ENCODE measurements around the gene MCU.

MCU gene

DNA sequence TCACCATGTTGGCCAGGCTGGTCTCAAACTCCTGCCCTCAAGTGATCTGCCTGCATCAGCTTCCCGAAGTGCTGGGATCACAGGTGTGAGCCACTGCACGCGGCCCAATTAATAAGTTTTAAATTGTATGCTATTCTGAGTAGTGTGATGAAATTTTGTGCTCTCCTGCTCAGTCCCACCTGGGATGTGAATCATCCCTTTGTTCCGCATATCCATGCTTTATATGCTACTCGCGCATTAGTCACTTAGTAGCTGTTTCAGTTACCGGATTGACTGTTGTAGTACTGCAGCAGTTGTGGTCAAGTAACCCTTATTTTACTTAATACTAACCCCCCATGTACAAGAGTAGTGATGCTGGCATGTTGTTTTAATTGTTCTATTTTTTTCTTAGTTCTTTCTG, 154.3 kb downstream of the MCU start:
- peak; percentile 15 to 16 for DNase-seq (ENCODE audit: low read depth in 2 of 2)

DNA sequence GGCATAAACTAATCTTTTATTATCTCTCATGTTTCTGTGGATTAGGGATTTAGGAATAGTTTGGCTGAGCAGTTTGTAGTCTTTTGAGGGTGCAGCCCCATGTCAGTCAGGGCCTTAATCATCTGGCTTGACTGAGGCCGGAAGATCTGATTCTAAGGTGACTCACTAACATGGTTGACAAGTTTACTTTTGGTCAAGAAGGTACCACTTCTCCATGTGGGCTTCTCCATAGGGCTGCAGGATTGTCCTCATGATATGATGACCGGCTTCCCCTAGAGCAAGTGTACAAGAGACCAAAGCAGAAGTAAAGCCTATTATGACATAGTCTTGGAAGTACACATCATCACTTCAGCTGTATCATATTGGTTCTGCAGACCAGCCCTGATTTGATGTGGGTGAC, 155.7 kb downstream of the MCU start:
- DNase-seq (ENCODE audit: low read depth in 2 of 2), result no peak

DNA sequence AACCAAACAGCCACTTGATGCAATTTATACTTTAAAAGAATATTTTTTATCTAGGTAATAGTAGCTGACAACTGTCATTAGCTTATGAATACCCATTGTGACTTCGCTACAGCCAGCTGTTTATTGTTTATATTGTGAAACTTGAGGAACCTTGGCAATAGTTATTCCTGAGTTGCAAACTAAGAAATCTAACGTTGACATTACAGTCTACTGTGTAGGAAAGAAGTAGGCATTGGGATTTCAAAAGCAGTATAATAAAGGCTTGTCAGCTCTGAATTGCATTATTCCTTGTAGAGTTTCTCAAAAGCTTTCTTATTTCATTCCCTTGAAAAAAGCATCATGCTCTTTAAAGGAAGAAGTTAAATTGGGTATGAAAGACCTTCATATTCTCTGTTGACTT, 158.9 kb downstream of the MCU start:
- no peak for DNase-seq (ENCODE audit: low read depth in 2 of 2)

DNA sequence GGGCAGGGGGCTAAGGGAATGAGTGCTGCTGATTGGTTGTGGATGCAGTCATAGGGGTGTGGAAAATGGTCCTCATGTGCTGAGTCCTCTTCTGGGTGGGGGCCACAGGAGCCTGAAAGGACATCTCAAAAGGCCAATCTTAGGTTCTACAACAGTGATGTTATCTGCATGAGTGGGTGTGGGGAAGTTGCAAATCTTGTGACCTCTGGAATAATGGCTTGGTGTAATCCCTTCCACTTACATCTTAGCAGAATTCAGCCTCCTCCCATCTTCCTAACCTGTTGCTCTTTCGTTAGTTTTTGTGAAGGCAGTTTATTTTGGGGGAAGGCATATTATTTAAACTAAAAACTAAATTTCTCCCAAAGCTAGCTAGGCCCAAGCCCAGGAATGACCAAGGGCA, 159.6 kb downstream of the MCU start:
- DNase-seq (ENCODE audit: low read depth in 2 of 2), result no peak

DNA sequence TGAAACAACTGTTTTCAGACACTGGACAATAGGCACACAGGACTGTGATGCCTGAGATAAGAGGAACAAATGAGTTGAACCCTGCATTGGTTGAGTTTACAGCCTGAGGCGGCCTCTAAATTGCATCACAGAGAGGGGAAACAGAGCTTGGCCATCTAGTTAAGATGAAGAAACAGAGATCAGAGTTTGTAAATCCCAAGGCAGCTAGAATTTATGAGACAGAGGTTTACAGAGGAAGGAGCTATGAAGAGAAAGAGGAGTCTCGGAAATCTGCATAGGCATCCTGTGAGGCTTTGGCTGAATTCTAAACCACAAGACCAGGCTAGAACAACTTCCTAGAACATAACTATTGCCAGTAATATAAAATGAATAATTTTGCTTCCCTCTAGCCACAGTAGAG, 160.6 kb downstream of the MCU start:
- no peak for DNase-seq (ENCODE audit: low read depth in 2 of 2)

DNA sequence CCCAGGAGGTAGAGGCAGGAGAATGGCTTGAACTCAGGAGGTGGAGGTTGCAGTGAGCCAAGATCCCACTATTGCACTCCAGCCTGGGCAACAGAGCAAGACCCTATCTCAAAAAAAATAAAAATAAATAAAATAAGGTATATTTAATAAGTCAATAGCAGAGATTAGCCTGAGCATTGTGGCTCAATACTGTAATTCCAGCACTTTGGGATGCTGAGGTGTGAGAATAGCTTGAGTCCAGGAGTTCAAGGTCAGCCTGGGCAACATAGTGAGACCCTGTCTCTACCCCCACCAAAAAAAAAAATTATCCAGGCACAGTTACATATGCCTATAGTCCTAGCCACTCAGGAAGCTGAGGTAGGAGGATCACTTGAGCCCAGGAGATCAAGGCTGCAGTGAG, 163.2 kb downstream of the MCU start:
- no peak for DNase-seq (ENCODE audit: low read depth in 2 of 2)

DNA sequence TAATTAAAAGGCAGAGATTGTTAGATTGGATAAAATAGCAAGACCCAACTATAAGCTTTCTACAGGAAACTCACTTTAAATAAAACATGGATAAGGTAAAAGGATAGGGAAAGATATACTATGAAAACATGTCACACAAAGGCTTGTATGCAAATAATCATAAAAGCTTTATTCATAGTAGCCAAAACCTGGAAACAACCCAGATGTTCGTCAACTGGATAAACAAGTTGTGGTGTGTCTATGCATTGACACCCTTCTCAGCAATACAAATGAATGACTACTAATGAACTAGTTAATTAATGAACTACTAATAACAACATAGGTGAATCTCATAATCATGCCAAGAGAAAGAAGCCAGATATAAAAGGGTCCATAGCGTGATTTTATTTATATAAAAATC, 163.8 kb downstream of the MCU start:
- DNase-seq (ENCODE audit: low read depth in 2 of 2), result no peak

DNA sequence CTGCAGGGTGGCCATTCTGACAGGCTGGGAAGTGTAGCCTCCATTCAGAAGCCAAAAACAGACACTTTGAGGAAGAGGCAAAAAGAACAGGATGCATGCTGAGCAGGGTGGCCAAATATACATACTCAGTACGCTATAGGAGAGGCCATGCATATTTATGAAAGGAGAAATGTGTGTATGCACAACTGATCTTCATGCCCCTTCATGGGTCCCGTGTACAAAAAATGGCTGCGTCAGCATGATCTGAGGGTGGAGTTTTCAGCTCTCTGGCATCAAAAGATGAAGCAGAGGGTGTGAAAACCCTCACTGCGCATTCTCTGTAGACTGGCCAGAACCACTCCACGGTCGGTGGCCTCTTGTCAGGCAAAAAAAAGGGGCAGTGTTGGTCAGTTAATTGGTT, 166.1 kb downstream of the MCU start:
- DNase-seq (ENCODE audit: low read depth in 2 of 2), result no peak

DNA sequence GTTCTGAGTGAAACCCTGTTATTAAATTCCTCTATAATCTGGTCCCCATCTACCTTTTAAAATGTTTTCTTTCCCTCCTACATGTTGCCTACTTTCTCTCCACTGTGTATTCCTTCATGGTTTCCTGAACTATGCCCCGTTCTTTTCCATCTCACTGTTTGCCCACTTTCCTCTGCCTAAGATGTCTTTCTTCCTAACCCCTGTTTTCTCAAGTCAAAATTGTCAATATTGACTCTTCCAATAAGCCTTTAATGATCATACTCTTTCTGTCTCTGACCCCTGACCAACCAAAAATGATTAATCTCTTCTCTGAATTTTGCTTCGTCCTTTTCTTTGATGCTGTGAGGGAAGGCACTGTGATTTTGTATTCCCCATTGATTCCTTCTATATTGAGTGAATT, 171.0 kb downstream of the MCU start:
- DNase-seq (ENCODE audit: low read depth in 2 of 2), result no peak

DNA sequence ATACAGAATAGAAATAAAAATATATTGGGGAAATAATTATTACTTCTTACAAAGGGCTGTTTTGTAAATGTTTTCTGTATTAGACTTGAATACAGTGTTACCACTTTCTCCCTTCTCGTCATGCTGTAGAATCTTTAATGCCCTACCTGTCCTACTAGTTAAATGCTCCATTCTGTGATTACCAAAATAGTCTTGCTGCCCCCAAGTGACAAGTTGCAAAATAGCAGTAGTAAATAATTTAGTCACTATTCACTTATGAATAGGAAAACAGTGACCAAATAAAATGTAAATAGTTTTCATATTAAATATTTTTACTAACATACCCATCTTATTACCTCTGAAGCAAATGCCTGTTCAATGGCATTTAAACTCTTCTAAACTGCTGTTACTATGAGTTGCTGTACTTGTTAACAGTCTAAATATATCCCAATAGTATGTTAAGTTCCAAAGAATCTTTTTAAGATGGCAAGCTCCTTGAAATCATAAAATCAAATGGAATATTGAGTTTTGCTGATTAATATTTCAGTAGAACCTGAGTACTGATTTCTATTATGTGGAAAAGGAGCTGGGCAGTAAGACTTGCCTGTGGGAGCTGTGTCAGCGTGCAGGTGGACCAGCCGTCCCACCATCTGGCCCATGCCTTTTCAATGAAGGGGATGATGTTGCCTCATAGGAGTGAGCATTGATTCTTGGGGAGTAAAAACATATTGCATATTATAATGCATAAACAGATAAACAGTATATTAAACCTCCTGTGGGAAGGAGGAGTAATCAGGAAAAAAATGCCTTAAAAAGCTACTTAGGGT, 183.5 kb downstream of the MCU start:
- DNase-seq (ENCODE audit: low read depth in 2 of 2), result peak; percentile 13 to 14

DNA sequence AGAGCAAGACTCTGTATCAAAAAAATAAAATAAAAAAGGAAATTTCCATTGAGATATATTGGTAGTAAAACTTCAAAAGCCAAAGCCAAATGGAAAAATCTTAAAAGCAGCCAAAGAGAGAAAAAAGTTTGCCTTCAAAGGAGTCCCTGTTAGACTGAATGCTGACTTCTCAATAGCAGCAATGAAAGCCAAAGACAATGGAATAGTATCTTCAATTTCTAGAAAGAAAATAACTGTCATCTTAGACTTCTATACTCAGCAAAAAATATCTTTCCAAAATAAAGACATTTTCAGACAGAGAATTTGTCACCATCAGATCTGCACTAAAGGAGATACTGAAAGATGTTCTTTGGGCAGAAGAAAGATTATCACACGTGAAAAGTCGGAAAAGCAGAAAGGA, 187.3 kb downstream of the MCU start:
- no peak for DNase-seq (ENCODE audit: low read depth in 2 of 2)

DNA sequence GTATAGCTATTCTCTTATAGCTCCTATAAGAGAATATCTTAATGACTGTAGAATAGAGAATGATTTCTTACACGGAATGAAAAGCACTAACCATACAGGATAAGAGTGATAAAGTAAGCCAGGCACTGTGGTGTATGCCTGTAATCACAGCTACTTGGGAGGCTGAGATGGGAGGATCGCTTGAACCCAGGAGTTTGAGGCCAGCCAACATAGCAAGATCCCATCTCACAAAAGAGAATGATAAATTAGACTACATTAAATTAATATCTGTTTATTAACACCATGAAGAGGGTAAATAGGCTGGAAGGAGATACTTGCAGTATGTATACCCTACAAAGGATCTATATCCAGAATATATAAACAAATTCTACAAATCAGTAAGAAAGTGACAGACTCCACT, 189.3 kb downstream of the MCU start:
- DNase-seq (ENCODE audit: low read depth in 2 of 2), result no peak

DNA sequence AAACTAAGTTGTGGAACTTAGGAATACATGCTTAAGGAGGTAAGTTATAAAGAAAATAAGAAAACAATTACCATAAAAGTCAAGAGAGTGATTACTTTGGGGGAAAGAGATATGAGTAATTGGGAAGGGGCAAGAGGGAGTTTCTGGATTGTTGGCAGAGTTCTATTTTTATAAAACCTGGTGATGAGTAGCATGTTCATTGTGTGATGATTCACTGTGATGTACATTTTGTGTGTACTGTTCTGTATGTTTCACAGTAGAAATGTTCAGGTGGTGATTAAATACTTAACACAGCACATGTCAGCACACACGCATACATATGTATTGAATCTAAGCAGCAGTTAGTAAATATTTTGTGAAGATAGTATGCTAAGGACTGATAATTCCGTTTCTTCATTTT, 191.9 kb downstream of the MCU start:
- no peak for DNase-seq (ENCODE audit: low read depth in 2 of 2)

DNA sequence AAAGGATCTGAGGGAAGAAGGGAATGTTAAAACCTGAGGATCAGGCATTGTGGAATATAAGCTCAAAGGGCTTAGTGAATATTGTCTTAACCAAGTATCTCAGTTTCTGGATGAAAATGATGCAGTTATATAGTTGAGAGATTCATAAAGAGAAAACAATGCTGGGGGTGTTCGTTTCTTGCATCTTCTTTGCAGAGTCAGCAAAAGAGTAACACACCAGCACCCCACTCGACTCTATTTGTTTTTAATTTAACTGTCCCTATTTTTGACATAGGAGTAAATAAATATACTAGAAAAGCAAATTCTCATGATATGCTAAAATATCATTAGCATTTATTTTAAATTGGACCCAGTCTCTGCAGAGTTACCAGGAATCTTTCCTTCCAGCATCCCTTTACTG, 194.0 kb downstream of the MCU start:
- no peak for DNase-seq (ENCODE audit: low read depth in 2 of 2)

DNA sequence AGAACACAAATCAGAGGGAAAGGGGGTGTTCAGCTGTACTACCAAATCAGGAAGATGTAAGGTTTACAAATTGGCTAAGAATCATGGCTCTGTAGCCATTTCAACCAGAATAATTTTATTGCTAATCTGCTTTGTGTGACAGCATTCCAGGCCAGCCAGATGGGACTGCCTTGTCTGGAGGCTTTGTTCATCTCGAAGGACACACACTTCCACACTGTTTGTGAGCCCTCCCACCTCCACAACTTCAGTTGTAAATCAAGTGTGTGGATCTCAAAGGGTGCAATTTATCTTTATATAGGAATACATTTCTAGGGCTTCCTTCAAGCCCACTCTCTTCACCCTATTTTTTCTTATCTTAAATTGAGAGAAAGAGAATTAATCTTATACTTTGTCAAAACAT, 194.7 kb downstream of the MCU start:
- DNase-seq (ENCODE audit: low read depth in 2 of 2), result no peak

DNA sequence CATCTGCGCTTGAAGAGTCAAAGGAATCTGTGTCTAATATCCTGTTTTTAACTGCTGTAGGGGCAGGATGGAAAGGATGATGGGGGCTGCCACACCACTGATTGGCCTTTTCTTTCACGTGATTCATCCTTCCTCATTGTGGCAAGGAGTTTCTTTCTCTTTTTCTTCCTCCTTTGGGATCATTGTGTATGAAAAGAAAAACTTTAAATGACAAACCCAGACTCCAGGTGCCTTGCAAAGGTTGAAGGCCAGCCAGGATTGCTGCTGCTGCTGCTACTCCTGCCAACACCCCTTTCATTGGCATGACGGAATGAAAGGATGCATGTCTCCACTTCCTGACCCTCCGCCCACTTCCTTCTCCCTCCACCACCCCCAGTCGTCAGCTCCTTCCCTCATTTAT, 195.1 kb downstream of the MCU start:
- no peak for DNase-seq (ENCODE audit: low read depth in 2 of 2)

DNA sequence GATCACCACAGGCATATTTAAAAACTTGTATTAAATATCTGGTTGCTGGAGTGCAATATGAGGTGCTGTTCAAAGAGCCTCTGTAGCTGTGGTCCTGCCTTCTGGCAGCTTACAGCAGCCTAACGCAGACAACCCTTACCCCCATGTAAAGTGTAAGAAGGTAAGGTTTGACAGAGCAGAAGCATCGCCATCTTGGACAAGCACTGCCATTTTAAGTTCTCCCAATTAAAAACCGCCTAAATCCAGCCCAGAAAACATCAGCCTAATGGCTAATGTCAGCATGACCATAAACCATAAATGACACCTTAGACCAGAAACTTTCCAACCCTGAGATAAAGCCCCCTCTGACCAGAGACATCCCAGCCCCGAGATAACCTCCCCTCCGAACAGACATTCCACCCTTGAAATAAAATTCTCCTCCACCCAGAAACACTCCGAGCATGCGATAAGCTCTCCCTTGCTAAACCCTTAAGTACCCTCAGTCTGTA, 196.3 kb downstream of the MCU start:
- no peak for DNase-seq (ENCODE audit: low read depth in 2 of 2)

DNA sequence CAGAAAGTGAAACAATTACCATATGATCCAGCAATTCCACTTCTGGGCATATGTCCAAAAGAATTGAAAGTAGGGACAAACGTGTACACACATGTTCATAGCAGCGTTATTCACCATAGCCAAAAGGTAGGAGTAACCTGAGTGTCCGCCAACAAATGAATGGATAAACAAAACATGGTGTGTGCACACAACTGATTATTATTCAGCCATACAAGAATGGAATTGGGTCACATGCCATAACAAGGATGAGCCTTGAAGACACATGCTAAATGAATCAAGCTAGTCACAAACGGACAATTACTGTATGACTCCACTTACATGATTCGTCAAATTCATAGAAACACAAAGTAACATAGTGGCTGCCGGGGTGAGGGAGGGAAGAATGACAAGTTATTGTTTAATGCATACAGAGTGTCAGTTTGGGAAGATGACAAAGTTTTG, 197.5 kb downstream of the MCU start:
- peak in 1 of 2 experiments; percentile 6 for DNase-seq (ENCODE audit: low read depth in 2 of 2)

DNA sequence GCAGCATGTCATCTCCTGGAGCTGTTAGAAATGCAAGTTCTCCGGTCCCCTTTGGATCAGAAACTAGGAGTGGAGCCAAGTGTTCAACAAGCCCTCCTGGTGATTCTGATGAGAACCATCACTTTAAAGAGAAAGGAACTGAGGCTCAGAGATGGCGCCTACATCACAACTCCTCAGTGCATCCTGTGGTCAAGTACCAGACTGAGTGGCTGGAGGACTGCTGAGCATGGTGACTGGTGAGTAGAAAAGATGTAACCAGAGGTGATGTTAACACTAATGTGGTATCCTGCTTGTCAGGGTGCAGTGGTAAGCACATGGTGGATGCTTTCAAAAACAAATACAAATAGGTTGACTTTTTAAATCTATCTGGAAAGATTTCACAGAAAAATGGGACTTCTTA, 198.1 kb downstream of the MCU start:
- no peak for DNase-seq (ENCODE audit: low read depth in 2 of 2)

DNA sequence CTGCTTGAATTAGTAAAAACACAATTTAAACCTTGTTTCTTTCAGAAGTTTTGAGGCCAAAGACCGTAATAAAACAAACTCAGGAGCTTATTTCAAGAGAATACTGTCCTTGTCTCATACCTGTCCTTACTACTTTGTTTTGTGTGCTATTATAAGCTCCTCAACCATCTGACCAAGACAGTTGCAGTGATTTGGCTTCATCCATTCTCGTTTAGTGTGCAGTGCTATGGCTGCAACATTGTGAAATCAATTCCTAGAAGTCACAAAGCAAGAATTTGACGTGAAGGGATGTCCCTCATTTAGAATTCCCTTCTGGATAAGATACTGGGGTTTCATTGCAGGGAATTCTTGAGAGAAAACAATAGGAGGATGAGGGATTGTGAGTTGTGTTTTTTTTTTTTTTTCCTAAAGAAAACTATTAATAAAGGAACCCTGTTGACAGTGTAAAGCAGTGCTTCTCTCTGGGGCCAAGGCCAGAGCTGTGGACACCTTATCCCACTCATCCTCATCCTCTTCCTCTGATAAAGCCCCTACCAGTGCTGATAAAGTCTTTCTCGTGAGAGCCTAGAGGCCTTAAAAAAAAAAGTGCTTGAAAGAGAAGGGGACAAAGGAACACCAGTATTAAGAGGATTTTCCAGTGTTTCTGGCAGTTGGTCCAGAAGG, 201.3 kb downstream of the MCU start, which contains the start of gene OIT3:
OIT3 (plus strand) TSS at position 604 of the 663 bp plus-strand sequence. CDS start 60 bp downstream, outside the sequence.
- no peak for DNase-seq (ENCODE audit: low read depth in 2 of 2)

DNA sequence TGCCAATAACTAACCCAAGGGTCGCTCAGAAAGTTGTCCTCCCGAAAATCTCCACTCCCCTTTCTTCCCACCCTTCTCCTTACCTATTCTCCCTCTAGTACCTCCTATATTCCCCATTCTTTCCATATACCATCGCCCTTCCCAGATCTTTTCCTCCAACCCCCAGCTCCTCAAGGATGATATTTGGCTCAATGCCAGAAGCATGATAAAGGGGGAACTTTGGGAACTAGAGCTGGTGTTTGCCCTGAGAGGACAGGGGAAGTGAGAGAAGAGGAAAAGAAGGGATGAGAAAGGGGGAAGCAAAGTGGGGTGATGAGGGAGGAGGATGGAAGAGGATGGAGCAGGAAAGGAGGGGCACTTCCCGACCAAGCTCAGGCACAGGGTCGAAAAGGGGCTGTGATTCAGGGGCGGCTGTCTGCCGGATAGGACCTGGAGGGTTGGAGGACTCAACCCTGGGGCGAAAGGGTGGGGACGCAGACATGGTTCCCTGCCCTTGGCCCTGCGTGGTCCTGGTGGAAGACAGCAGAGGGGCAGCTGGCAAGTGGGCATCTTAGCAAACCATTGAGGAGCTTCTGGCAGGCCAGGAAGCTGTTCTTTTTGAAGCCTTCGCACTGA, 203.4 kb downstream of the MCU start:
- DNase-seq (ENCODE audit: low read depth in 2 of 2), result no peak

DNA sequence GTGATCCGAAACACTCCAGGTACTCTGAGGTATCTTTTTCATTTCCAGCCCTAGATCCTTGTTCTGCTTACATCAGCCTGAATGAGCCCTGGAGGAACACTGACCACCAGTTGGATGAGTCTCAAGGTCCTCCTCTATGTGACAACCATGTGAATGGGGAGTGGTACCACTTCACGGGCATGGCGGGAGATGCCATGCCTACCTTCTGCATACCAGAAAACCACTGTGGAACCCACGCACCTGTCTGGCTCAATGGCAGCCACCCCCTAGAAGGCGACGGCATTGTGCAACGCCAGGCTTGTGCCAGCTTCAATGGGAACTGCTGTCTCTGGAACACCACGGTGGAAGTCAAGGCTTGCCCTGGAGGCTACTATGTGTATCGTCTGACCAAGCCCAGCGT, 206.7 kb downstream of the MCU start:
- no peak for DNase-seq (ENCODE audit: low read depth in 2 of 2)

DNA sequence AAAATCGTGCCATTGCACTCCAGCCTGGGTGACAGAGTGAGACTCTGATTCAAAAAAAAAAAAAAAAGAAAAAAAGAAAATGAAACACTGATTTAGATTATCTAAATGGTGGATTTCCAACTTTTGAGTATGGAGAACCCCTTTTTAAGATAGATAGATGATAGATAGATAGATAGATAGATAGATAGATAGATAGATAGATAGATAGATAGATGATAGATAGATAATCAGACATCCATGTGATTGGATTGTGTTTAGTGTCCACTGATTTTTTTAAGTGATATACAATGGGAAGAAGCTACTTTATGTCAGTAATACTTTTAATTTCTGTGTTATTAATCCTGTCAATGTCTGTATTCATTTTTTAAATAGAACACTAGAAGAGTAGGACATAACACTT, 207.6 kb downstream of the MCU start:
- DNase-seq (ENCODE audit: low read depth in 2 of 2), result no peak
